GM18526 (cell line): Measurements from ENCODE around the gene MUC5B.

ENCODE experiments used
- POLR2A ChIP-seq: IDR thresholded peaks from 3 replicates; pipeline ENCODE4 v1.6.1; 2011; ENCODE audit not compliant: insufficient read length; ENCODE audit errors: extremely low read depth

Gene MUC5B

DNA sequence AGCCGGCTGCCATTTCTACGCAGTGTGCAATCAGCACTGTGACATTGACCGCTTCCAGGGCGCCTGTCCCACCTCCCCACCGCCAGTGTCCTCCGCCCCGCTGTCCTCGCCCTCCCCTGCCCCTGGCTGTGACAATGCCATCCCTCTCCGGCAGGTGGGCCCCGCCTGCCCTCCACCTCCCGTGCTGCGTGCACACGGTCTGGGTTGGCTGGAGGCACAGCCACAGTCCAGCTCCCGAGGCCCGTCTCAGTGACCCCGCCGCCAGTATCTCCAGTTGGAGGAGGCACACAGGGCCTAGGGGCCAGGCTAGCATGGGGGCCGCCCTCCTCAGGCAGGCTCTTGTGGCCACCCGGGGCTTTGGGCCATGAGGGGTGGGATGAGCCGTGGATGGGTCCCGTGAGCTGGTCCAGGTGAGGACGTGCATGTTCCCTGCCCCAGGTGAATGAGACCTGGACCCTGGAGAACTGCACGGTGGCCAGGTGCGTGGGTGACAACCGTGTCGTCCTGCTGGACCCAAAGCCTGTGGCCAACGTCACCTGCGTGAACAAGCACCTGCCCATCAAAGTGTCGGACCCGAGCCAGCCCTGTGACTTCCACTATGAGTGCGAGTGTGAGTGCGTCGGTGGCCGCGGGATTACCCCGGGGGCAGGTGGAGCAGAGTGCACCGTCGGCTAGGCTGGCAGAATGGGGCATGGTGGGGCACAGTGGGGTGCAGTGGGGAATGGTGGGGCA lies 29.7 kb downstream of the MUC5B start:
- TF ChIP-seq POLR2A = no peak

DNA sequence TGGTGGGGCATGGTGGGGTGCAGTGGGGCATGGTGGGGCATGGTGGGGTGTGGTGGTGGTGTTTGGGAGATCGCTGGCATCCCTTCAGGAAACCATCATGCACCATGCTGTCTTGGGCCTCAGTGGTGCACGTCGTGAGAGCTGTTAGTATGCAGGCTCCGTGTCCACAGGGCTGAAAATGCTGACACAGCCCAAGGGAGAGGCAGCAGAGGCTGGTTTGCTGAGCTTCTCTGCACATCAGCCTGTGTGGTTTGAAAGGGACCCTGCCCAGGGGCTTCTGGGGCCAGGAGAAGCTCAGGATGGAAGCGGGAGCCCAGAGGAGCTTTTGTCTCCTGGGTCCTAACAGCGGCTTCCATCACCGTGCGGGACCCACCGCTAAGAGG lies 30.2 kb downstream of the MUC5B start:
- TF ChIP-seq POLR2A = no peak

GRCh38 chr11:1254086-1254648 lies 31.3 kb downstream of the MUC5B start:
- TF ChIP-seq POLR2A = no peak

DNA sequence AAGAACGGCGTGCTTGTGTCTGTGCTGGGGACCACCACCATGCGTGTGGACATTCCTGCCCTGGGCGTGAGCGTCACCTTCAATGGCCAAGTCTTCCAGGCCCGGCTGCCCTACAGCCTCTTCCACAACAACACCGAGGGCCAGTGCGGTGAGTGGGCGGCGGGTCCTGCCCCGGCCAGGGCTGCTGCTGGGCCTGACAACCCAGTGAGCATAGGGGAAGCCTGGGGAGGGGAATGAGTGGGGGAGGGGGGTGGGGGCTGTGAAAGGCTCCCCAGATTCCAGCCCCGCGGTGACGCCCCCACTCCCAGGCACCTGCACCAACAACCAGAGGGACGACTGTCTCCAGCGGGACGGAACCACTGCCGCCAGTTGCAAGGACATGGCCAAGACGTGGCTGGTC lies 31.9 kb downstream of the MUC5B start:
- no peak for TF ChIP-seq POLR2A

GRCh38 chr11:1255151-1255550 lies 32.3 kb downstream of the MUC5B start:
- TF ChIP-seq POLR2A = no peak

- no peak for TF ChIP-seq POLR2A
Measured at GRCh38 chr11:1256257-1257045, 33.6 kb downstream of the MUC5B start.

GRCh38 chr11:1257366-1257765 lies 34.5 kb downstream of the MUC5B start:
- no peak for TF ChIP-seq POLR2A

GRCh38 chr11:1257916-1258315 lies 35.0 kb downstream of the MUC5B start:
- TF ChIP-seq POLR2A = no peak

DNA sequence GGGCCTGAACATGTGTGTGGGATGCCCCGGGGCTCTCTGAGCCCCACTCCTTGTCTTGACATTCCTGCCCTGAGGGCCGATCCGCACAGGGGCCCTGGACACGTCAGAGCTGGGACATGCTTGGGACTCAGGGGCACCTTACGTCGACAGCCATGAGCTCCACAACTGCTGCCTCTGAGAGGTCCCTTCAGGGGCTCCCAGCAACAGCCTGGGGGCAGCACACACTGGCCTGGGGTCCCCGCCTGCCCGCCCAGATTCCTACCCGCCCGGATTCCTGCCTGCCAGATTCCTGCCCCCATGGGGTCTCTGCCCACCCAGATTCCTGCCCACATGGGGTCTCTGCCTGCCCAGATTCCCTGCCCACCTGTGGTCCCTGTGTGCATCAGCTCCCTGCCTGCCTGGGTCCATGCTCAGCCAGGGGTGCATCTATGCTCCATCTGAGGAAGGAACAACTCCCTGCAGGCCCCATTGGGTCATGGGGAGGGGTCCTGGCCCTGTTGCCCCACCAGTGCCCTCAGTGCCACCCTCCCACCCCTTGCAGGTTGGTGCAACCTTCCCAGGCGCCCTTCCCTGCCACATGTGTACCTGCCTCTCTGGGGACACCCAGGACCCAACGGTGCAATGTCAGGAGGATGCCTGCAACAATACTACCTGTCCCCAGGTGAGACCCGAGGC lies 35.7 kb downstream of the MUC5B start:
- TF ChIP-seq POLR2A = no peak

GRCh38 chr11:1259076-1259461 lies 36.2 kb downstream of the MUC5B start:
- no peak for TF ChIP-seq POLR2A

GRCh38 chr11:1259561-1259960 lies 36.7 kb downstream of the MUC5B start:
- no peak for TF ChIP-seq POLR2A

DNA sequence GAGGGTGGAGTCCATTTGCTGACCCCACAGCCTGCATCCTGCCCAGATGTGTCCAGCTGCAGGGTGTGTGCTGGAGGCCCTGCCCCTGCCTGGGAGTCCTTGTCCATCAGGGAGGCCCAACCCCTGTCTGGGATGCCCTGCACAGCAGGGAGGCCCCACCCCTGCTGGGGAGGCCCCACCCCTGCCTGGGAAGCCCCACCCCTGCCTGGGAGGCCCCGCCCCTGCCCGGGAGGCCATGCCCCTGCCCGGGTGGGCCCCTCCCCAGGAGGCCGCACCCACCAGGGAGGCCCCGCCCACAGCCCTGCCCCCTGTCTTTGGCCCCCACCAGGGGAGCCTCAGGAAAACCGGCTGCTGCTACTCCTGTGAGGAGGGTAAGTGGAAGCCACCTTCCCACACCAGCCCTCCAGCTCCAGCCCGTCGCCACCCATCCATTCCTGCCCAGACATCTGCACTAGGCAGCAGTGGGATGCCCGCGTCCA lies 37.2 kb downstream of the MUC5B start:
- TF ChIP-seq POLR2A = no peak

GRCh38 chr11:1260620-1261019 lies 37.8 kb downstream of the MUC5B start:
- no peak for TF ChIP-seq POLR2A

GRCh38 chr11:1261241-1262071 lies 38.6 kb downstream of the MUC5B start:
- TF ChIP-seq POLR2A = no peak
